ENCODE results near the gene TET3. TPM values are rescaled to one million over a fixed set of nuclear protein-coding genes. Genes with fewer than 3 reads are reported as not detected.

The TET3 gene
- total RNA-seq, 2 donors from 2014 or later, result 1.9 to 3.9 TPM

DNA sequence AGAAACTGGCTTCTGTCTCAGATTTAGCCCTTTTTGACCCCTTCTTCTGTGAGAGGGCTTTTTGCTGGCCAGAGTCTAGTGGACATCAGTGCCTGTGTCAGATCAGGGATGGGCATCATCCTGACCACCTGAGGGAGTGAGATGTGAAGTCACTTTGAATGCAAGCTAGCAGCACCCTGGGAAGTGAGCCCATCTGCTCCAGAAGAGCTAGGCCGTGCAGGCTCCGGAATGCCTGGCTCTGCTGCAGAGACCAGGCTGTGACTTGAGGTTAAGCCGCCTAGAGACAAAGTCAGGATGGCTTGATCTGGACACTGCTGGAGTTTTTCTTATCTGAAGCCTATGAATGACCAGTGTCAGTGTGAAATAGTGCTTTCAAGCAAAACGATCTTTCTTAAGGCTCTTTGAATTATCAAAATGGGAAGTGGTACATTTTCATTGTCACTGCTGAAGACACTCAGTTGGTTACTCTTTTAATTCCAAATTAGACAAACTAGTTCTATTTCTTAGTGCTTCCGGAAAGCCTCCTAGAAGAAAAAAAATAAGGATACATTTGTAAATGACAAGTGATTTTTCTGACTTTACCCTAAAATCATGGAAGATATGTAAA is 37.2 kb upstream of the TET3 start:
- Histone ChIP-seq H3K27ac (no peak overlapping the region), H3K27me3 (no peaks in the 10 kb centered on the region), H3K4me3 (no peak overlapping the region), H3K9me3 (no peaks in the 10 kb centered on the region), H3K36me3 (peaks cover 60% of the 10 kb centered on the region), H3K4me1 (no peaks in the 10 kb centered on the region)
- TF ChIP-seq, protein P1, sequence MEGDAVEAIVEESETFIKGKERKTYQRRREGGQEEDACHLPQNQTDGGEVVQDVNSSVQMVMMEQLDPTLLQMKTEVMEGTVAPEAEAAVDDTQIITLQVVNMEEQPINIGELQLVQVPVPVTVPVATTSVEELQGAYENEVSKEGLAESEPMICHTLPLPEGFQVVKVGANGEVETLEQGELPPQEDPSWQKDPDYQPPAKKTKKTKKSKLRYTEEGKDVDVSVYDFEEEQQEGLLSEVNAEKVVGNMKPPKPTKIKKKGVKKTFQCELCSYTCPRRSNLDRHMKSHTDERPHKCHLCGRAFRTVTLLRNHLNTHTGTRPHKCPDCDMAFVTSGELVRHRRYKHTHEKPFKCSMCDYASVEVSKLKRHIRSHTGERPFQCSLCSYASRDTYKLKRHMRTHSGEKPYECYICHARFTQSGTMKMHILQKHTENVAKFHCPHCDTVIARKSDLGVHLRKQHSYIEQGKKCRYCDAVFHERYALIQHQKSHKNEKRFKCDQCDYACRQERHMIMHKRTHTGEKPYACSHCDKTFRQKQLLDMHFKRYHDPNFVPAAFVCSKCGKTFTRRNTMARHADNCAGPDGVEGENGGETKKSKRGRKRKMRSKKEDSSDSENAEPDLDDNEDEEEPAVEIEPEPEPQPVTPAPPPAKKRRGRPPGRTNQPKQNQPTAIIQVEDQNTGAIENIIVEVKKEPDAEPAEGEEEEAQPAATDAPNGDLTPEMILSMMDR (IDR thresholded peaks at IDR 0.05), result no peak
- DNase-seq (ENCODE audit: low spot score), result no peak

DNA sequence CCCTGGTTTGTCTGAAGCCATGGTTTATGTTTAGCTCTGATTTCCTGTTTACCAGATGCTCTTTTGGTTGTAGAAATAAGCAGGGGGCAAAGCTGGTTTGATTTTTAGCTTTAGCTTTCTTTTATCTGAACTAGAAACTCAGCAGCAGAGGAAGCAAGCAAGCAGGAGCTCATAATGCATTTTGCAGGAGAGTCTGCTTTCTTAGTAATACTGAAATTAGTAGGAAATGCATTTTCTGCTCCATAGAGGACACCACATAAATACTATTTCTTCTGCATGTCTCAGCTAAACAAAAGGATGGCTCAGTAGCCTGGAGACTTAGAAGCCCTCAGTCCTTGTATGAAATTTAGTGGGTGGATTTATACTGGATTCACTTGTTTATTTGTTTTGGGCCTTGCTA is 34.9 kb upstream of the TET3 start:
- TF ChIP-seq, protein P1 (IDR thresholded peaks at IDR 0.05), result no peak
- Histone ChIP-seq H3K4me3 (no peak overlapping the region), H3K36me3 (peaks cover 73% of the 10 kb centered on the region), H3K27me3 (no peaks in the 10 kb centered on the region), H3K9me3 (no peaks in the 10 kb centered on the region), H3K4me1 (no peaks in the 10 kb centered on the region), H3K27ac (no peak overlapping the region)
- no peak for DNase-seq (ENCODE audit: low spot score)

DNA sequence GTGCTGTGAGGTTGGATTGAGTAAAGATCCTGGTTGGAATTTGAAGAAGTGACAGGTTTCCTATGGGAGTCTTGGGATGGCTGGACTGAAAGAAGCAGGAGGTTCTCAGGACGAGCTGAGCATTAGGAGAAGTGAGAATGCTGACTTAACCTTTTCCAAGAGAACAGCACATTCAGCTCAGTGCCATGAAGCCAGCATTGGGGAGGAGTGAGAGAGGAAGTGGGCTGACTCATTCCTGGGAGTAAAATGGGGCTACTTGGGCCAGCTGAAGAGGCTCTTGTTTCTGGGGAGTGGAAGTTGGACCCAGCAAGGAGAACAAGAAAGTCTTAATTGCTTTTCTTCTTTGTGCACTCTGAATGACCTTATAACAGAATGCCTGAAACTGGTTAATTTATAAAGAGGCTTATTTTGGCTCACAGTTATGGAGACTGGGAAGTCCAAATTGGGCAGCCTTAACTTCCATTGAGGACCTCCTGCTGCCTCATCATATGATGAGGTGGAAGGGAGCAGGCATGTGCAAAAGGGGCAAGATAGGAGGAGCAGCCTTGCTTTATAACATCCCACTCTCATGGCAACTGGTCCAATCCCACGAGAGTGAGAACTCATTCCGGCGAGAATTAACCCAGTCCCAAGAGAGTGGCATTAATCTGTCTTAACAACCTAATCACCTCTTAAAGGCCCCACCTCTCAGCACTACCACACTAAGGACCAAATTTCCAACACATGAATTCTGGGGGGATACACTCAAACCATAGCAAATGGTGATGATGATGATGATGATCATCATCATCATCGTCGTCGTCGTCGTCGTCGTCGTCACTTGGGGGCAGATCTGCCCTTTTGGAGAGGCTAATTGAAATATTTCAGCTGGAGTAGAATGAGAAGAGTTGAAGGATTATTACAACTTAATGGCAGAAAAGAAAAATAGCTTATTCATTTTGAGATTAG is 31.9 kb upstream of the TET3 start:
- Histone ChIP-seq H3K27me3 (no peaks in the 10 kb centered on the region), H3K9me3 (no peaks in the 10 kb centered on the region), H3K4me1 (no peaks in the 10 kb centered on the region), H3K4me3 (no peak overlapping the region), H3K36me3 (peaks cover 75% of the 10 kb centered on the region), H3K27ac (no peak overlapping the region)
- TF ChIP-seq, protein P1 (IDR thresholded peaks at IDR 0.05), result no peak
- DNase-seq (ENCODE audit: low spot score), result peak; percentile 40

DNA sequence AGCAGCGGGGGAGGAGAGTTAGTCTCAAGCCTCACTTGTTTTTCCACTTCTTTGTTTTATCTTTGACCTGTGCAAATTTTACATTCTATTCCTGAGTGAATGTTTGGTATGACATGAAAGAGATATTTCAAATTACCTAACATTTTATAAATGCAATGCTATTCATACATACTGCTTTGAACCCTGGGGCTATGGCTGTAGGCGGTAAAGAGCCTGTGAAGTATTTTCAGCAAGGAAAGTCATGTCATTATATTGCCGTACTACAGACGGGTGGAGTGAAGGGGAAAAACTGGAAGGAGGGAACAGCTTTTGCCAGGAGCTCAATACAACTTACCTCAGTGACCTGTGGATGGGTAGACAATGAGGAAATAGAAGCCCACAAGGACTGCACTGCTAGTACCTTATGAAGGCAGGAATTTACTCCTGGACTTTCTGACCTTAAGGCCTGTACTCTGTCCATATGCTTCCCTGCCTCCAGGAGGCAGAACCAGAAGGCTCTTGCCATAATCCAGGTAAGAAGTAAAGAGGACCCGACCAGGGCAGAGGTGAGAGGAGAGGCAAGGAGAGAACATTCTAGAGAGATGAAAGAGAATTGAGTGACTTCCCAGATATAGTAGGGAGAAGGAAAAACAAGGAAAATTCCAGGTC is 28.4 kb upstream of the TET3 start:
- TF ChIP-seq, protein P1 (IDR thresholded peaks at IDR 0.05), result no peak
- peaks cover 63% of the 10 kb centered on the region for H3K36me3 ChIP-seq

DNA sequence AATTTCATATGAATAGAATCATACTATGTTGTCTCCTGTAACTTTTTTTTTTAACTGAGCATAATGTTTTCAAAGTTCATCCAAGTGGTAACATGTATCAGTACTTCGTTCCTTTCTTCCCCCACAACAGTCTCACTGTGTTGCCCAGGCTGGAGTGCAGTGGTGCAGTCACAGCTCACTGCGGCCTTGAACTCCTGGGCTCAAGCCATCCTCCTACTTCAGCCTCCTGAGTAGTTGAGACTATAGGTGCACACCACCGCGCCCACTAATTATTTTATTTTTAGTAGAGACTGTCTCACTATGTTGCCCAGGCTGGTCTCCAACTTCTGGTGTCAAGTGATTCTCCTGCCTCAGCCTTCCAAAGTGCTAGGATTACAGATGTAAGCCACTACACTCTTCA is 23.4 kb upstream of the TET3 start:
- H3K27ac ChIP-seq, result no peak overlapping the region
- peaks cover 27% of the 10 kb centered on the region for H3K36me3 ChIP-seq
- H3K9me3 ChIP-seq, result peaks cover 0 to 4% of the 10 kb centered on the region in 2 donors
- H3K4me1 ChIP-seq, result no peaks in the 10 kb centered on the region
- no peak overlapping the region for H3K4me3 ChIP-seq
- DNase-seq (ENCODE audit: low spot score), result no peak
- H3K27me3 ChIP-seq, result no peaks in the 10 kb centered on the region
- TF ChIP-seq, protein P1 (IDR thresholded peaks at IDR 0.05), result no peak

More for the DNA sequence above, 28.4 kb upstream of the TET3 start:
- Histone ChIP-seq H3K9me3 (no peaks in the 10 kb centered on the region), H3K4me3 (no peak overlapping the region), H3K4me1 (no peaks in the 10 kb centered on the region), H3K27me3 (no peaks in the 10 kb centered on the region), H3K27ac (no peak overlapping the region)
- no peak for DNase-seq (ENCODE audit: low spot score)

All from right atrium auricular region (tissue), 2 donors.